ENCODE results near the gene ROPN1B. TPM values are rescaled to one million over a fixed set of nuclear protein-coding genes. Genes with fewer than 3 reads are reported as not detected.

Gene ROPN1B
- total RNA-seq, 1 experiment from 2014 or later: 2.2 TPM

DNA sequence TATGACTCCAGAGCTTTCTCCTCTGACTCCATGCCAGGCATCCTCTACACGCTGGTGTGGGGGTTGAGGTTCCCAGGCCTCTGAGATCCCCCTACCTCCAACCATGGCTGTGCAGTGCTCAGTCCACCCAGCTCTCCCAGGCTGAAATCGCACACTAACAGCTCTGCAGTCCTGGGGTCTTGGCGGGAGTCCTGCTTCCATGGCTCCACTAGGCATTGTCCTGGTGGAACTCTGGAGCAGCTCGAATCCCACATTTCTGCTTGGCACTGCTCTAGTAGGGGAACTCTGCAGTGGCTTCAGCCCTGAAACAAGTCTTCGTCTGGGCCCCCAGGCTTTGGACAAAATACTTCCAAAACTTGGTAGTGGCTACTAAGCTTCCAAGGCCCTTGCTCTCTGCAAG is 50.7 kb downstream of the ROPN1B start:
- Histone ChIP-seq H2AFZ (ENCODE audit: low read depth, low read length, poor library complexity, severe bottlenecking) (no peak overlapping the region), H3K4me1 (ENCODE audit: control insufficient read depth in 1 of 2, insufficient read depth in 2 of 2, low read length in 2 of 2) (no peaks in the 10 kb centered on the region), H3K9me3 (ENCODE audit: control insufficient read depth in 1 of 2, insufficient read depth in 1 of 2, low read depth in 1 of 2, low read length in 2 of 2) (no peaks in the 10 kb centered on the region), H3K4me3 (replicated peaks in 1 of 2; ENCODE audit: low read depth in 1 of 2, low read length in 2 of 2) (no peak overlapping the region), H3K9me2 (ENCODE audit: insufficient read depth) (no peaks in the 10 kb centered on the region), H3K27ac (ENCODE audit: low read depth, low read length) (no peak overlapping the region), H3K79me2 (ENCODE audit: insufficient read depth, low read length) (no peaks in the 10 kb centered on the region), H3K4me2 (ENCODE audit: low read length) (no peak overlapping the region), H3K9ac (ENCODE audit: low read length) (no peak overlapping the region), H4K20me1 (ENCODE audit: insufficient read depth) (no peaks in the 10 kb centered on the region), H3K27me3 (ENCODE audit: insufficient read depth, low read length) (no peaks in the 10 kb centered on the region), H3K36me3 (ENCODE audit: control insufficient read depth in 1 of 2, insufficient read depth in 2 of 2, low read length in 2 of 2) (no peaks in the 10 kb centered on the region)
- POLR2A ChIA-PET: no interaction called here
- ATAC-seq (no peak), DNase-seq (ENCODE audit: low read depth, low spot score) (no peak)
- CTCF ChIA-PET: no interaction called here
- intact Hi-C loops (cut with micrococcal nuclease): no loop called here
- RAD21 ChIA-PET (ENCODE audit: low non-redundant PET in 1 of 2, low total read pairs in 2 of 2, uncharacterized antibody in 2 of 2, unreplicated experiment in 2 of 2): no interaction called here
- no peak for TF ChIP-seq REST (IDR thresholded peaks at IDR 0.05; ENCODE audit: low read depth)
- TF ChIP-seq CBX3 (IDR thresholded peaks at IDR 0.05; ENCODE audit: low read depth): no peak
- TF ChIP-seq RAD21 (IDR thresholded peaks at IDR 0.05; ENCODE audit: low read depth): no peak
- TF ChIP-seq EZH2 (IDR thresholded peaks at IDR 0.05): no peak
- TF ChIP-seq FOSL1 (IDR thresholded peaks at IDR 0.05; ENCODE audit: low read depth): no peak
- TF ChIP-seq EZH2phosphoT487 (IDR thresholded peaks at IDR 0.05; ENCODE audit: borderline replicate concordance): no peak
- TF ChIP-seq YY1 (IDR thresholded peaks at IDR 0.05; ENCODE audit: extremely low read depth, insufficient replicate concordance, low read depth, low read length): no peak
- TF ChIP-seq ZNF274 (IDR thresholded peaks at IDR 0.05; ENCODE audit: low read depth, low read length): no peak
- no peak for TF ChIP-seq SIN3A (IDR thresholded peaks at IDR 0.05; ENCODE audit: low read depth)
- no peak for TF ChIP-seq POLR2AphosphoS5 (IDR thresholded peaks at IDR 0.05; ENCODE audit: low read depth, low read length)
- no peak for TF ChIP-seq ELF1 (IDR thresholded peaks at IDR 0.05; ENCODE audit: borderline replicate concordance, low read depth)
- no TSS peak for BruUV-seq (replicated peaks)
